ENCODE measurements around the gene RNF223. TPM values are rescaled to one million over a fixed set of nuclear protein-coding genes. Genes with fewer than 3 reads are reported as not detected.

The RNF223 gene
- total and polyA plus RNA-seq, 12 donors, result not detected

DNA sequence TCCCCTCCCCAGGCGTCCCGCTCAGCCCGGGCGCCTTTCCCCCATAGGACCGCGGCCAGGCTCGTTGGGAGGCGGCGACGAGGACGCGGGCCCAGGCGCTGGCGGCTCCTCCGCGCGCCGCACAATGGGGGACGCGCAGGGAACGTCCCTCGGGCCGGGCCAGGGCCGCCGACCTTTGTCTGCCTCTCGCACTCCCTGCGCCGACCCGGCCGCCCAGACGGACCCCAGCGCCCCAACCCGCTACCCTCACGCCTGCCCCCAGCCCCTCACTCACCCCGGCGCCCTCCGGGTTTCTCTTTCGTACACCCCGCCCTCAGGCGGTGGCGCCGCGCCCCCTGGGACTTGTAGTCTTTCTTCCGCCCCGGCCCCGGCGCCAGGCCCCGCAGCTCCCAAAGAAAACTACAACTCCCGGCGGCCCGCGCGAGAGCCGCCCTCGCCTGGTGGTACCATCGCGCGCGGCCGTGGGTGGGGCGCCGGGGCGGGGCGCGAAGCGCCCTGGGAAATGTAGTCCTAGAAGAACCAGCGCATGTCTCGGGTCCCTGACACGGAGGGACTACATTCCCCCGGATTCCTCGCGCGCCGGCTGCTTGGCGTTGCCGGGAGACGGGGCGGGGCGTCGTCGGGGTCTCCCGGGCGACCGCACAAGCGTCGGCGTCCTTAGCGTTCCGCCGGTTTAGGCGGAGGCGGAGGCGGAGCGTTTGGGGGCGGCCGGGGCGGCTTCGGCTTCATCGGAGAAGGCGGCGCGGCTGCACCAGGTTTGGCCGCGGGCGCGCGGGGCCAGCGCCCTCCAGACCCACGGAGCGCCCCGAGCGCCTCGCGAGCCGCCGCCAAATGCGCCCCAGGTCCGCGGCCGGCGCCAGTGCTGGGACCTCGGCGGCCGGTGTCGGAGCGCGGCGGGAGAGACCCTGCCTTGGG lies 41.9 kb upstream of the RNF223 start, which contains the start of gene C1orf159:
C1orf159 (minus strand) TSS at position 304 of the 915 bp plus-strand sequence. CDS start 24,546 bp downstream, outside the sequence.
- Histone ChIP-seq H3K9me3 (peaks cover 0 to 15% (median 6%) of the 10 kb centered on the region in 11 donors), H3K36me3 (peaks cover 0 to 9% (median 0%) of the 10 kb centered on the region in 9 donors), H3K4me1 (peaks cover 0 to 11% (median 7%) of the 10 kb centered on the region in 9 donors), H3K27me3 (peaks cover 0 to 23% (median 8%) of the 10 kb centered on the region in 7 donors), H3K4me3 (peak within 1 kb of the TSS; percentile 59 to 98 (median 94)), H3K27ac (peak within 1 kb of the TSS in 8 of 10 donors; percentile 79 to 87 (median 83))
- WGBS, 2 donors, result 1% methylated on average over 98 to 128 of the region's 128 CpGs
- peak; percentile 99 for DNase-seq
- ATAC-seq, result peak; percentile 98 to 99 (median 99)
- intact Hi-C loops (cut with DNase I), result loop anchor here in 4 of 10 donors (2.0 to 5.0 kb wide), 4 partner anchors 99 to 241 kb away; partner anchors contain the start of gene MXRA8 (in 1 of the 4)
- TF ChIP-seq, protein P1, sequence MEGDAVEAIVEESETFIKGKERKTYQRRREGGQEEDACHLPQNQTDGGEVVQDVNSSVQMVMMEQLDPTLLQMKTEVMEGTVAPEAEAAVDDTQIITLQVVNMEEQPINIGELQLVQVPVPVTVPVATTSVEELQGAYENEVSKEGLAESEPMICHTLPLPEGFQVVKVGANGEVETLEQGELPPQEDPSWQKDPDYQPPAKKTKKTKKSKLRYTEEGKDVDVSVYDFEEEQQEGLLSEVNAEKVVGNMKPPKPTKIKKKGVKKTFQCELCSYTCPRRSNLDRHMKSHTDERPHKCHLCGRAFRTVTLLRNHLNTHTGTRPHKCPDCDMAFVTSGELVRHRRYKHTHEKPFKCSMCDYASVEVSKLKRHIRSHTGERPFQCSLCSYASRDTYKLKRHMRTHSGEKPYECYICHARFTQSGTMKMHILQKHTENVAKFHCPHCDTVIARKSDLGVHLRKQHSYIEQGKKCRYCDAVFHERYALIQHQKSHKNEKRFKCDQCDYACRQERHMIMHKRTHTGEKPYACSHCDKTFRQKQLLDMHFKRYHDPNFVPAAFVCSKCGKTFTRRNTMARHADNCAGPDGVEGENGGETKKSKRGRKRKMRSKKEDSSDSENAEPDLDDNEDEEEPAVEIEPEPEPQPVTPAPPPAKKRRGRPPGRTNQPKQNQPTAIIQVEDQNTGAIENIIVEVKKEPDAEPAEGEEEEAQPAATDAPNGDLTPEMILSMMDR (IDR thresholded peaks at IDR 0.05), result no peak

- H3K27ac ChIP-seq, result peak overlapping the region in 7 of 10 donors; percentile 79 to 87 (median 84)
- no peak for ATAC-seq
- H3K4me3 ChIP-seq, result peak overlapping the region; percentile 59 to 98 (median 94)
- peaks cover 0 to 11% (median 7%) of the 10 kb centered on the region in 9 donors for H3K4me1 ChIP-seq
- WGBS, 2 donors, result 6 to 7% methylated on average over 34 to 39 of the region's 41 CpGs
- TF ChIP-seq, protein P1 (IDR thresholded peaks at IDR 0.05), result no peak
- no peak for DNase-seq
- H3K9me3 ChIP-seq, result peaks cover 0 to 15% (median 6%) of the 10 kb centered on the region in 11 donors
- peaks cover 0 to 16% (median 8%) of the 10 kb centered on the region in 7 donors for H3K27me3 ChIP-seq
- intact Hi-C loops (cut with DNase I), result loop anchor here in 3 of 10 donors (5.0 kb wide), 3 partner anchors 98 to 242 kb away; partner anchors contain the start of gene MXRA8 (in 1 of the 3)
- peaks cover 0 to 9% (median 0%) of the 10 kb centered on the region in 9 donors for H3K36me3 ChIP-seq
These were observed 41.2 kb upstream of the RNF223 start for GRCh38 chr1:1115136-1115785.

- peaks cover 0 to 14% (median 8%) of the 10 kb centered on the region in 7 donors for H3K27me3 ChIP-seq
- no peak overlapping the region for H3K4me3 ChIP-seq
- H3K4me1 ChIP-seq, result peaks cover 0 to 11% (median 7%) of the 10 kb centered on the region in 9 donors
- TF ChIP-seq, protein P1 (IDR thresholded peaks at IDR 0.05), result no peak
- H3K9me3 ChIP-seq, result peaks cover 0 to 15% (median 6%) of the 10 kb centered on the region in 11 donors
- ATAC-seq (no peak), DNase-seq (no peak)
- H3K27ac ChIP-seq, result no peak overlapping the region
- 92 to 93% methylated on average over 13 of the region's 13 CpGs for WGBS, 2 donors
- intact Hi-C loops (cut with DNase I), result no loop called here
- H3K36me3 ChIP-seq, result peaks cover 0 to 9% (median 0%) of the 10 kb centered on the region in 9 donors
These were observed 40.3 kb upstream of the RNF223 start for GRCh38 chr1:1114431-1114830.

Measured in heart right ventricle (tissue), 16 donors.